Measurements from ENCODE around the gene MELK.
"Not testable (repeated sequence)": the region's sequence is repeated elsewhere in the genome, so short reads cannot be mapped to it uniquely, and the experiment has no call there.

MELK gene

DNA sequence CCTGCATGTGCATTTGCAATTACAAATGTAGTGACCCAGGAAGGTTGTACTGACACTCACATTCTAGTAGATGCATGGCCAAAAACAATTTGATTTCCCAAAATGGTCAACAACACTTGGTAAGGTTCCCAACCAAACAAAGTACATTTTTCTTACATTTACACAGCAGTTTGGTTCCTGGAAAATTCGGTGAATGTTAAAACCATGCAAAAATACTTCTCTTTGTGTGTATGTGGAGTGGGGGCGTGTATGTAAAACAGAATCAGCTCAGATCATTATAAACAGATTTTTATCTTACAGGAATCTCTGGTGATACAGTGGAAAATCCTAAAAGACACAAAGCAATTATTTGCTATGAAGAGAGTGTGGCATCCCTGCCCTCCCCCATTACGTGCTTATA is 25.1 kb upstream of the MELK start:
- Histone ChIP-seq H3K9me2 (replicated peaks; ENCODE audit: control insufficient read depth, low read length) (no peaks in the 10 kb centered on the region), H3K4me3 (ENCODE audit: low read length) (no peak overlapping the region), H3K4me2 (ENCODE audit: low read length) (no peak overlapping the region), H3K27me3 (ENCODE audit: control insufficient read depth, low read length) (peaks cover 12% of the 10 kb centered on the region), H3K4me1 (ENCODE audit: control insufficient read depth, low read length) (no peaks in the 10 kb centered on the region), H3K9me3 (ENCODE audit: control insufficient read depth, insufficient read depth, low read length) (no peaks in the 10 kb centered on the region), H3K36me3 (ENCODE audit: control insufficient read depth, low read length) (no peaks in the 10 kb centered on the region), H4K20me1 (ENCODE audit: control insufficient read depth, insufficient read depth, low read depth, low read length) (no peaks in the 10 kb centered on the region), H3K79me2 (ENCODE audit: control insufficient read depth, low read length) (no peaks in the 10 kb centered on the region), H3F3A (ENCODE audit: control insufficient read depth, insufficient read depth) (no peaks in the 10 kb centered on the region), H3K27ac (ENCODE audit: low read depth, low read length) (no peak overlapping the region)
- no peak for TF ChIP-seq EZH2phosphoT487 (IDR thresholded peaks at IDR 0.05; ENCODE audit: borderline replicate concordance, low read length)
- TF ChIP-seq, protein P1, sequence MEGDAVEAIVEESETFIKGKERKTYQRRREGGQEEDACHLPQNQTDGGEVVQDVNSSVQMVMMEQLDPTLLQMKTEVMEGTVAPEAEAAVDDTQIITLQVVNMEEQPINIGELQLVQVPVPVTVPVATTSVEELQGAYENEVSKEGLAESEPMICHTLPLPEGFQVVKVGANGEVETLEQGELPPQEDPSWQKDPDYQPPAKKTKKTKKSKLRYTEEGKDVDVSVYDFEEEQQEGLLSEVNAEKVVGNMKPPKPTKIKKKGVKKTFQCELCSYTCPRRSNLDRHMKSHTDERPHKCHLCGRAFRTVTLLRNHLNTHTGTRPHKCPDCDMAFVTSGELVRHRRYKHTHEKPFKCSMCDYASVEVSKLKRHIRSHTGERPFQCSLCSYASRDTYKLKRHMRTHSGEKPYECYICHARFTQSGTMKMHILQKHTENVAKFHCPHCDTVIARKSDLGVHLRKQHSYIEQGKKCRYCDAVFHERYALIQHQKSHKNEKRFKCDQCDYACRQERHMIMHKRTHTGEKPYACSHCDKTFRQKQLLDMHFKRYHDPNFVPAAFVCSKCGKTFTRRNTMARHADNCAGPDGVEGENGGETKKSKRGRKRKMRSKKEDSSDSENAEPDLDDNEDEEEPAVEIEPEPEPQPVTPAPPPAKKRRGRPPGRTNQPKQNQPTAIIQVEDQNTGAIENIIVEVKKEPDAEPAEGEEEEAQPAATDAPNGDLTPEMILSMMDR (IDR thresholded peaks at IDR 0.05; ENCODE audit: low read depth, low read length, poor library complexity, severe bottlenecking): no peak

DNA sequence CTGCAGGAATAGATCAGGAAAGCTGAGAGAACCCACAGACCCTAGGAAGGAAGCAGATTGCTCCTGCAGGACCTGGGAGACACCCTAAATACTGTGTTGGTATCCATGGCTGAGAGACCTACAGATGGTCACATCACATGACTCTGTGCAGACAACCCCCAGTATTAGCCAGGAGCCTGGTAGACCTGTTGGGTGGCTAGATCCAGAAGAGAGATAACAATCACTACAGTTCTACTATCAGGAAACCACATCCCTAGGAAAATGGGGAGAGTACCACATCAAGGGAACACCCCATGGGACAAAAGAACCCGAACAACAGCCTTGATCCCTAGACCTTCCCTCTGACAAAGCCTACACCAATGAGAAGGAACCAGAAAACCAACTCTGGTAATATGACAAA is 24.2 kb upstream of the MELK start:
- H3K4me2 ChIP-seq (ENCODE audit: low read length): no peak overlapping the region
- H3K4me1 ChIP-seq (ENCODE audit: control insufficient read depth, low read length): no peaks in the 10 kb centered on the region
- no peaks in the 10 kb centered on the region for H3K79me2 ChIP-seq (ENCODE audit: control insufficient read depth, low read length)
- no peaks in the 10 kb centered on the region for H3K9me2 ChIP-seq (replicated peaks; ENCODE audit: control insufficient read depth, low read length)
- H3F3A ChIP-seq (ENCODE audit: control insufficient read depth, insufficient read depth): no peaks in the 10 kb centered on the region
- H3K36me3 ChIP-seq (ENCODE audit: control insufficient read depth, low read length): no peaks in the 10 kb centered on the region
- no peaks in the 10 kb centered on the region for H4K20me1 ChIP-seq (ENCODE audit: control insufficient read depth, insufficient read depth, low read depth, low read length)
- H3K9me3 ChIP-seq (ENCODE audit: control insufficient read depth, insufficient read depth, low read length): no peaks in the 10 kb centered on the region
- H3K4me3 ChIP-seq (ENCODE audit: low read length): no peak overlapping the region
- H3K27ac ChIP-seq (ENCODE audit: low read depth, low read length): no peak overlapping the region
- no peak for TF ChIP-seq EZH2phosphoT487 (IDR thresholded peaks at IDR 0.05; ENCODE audit: borderline replicate concordance, low read length)
- TF ChIP-seq, protein P1 (IDR thresholded peaks at IDR 0.05; ENCODE audit: low read depth, low read length, poor library complexity, severe bottlenecking): no peak
- peaks cover 12% of the 10 kb centered on the region for H3K27me3 ChIP-seq (ENCODE audit: control insufficient read depth, low read length)

DNA sequence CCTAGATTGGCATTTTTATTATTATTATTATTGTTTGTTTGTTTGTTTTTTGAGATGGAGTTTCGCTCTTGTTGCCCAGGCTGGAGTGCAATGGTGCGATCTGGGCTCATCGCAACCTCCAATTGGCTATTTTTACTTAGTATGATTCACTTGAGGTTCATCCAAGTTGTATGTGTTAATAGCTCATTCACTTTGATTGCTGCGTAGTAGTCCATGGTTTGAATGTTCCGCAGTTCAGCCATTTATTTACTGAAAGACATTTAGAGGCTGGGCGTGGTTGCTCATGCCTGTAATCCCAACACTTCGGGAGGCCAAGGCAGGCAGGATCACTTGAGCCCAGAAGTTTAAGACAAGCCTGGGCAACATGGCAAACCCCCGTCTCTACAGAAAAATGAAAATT is 22.6 kb upstream of the MELK start:
- H3F3A ChIP-seq (ENCODE audit: control insufficient read depth, insufficient read depth): no peaks in the 10 kb centered on the region
- no peaks in the 10 kb centered on the region for H3K9me2 ChIP-seq (replicated peaks; ENCODE audit: control insufficient read depth, low read length)
- peaks cover 12% of the 10 kb centered on the region for H3K27me3 ChIP-seq (ENCODE audit: control insufficient read depth, low read length)
- H3K9me3 ChIP-seq (ENCODE audit: control insufficient read depth, insufficient read depth, low read length): no peaks in the 10 kb centered on the region
- no peaks in the 10 kb centered on the region for H3K4me1 ChIP-seq (ENCODE audit: control insufficient read depth, low read length)
- H3K79me2 ChIP-seq (ENCODE audit: control insufficient read depth, low read length): no peaks in the 10 kb centered on the region
- H3K36me3 ChIP-seq (ENCODE audit: control insufficient read depth, low read length): no peaks in the 10 kb centered on the region
- H3K4me2 ChIP-seq (ENCODE audit: low read length): no peak overlapping the region
- H3K27ac ChIP-seq (ENCODE audit: low read depth, low read length): no peak overlapping the region
- TF ChIP-seq EZH2phosphoT487 (IDR thresholded peaks at IDR 0.05; ENCODE audit: borderline replicate concordance, low read length): no peak
- TF ChIP-seq, protein P1 (IDR thresholded peaks at IDR 0.05; ENCODE audit: low read depth, low read length, poor library complexity, severe bottlenecking): no peak
- H3K4me3 ChIP-seq (ENCODE audit: low read length): no peak overlapping the region
- no peaks in the 10 kb centered on the region for H4K20me1 ChIP-seq (ENCODE audit: control insufficient read depth, insufficient read depth, low read depth, low read length)

DNA sequence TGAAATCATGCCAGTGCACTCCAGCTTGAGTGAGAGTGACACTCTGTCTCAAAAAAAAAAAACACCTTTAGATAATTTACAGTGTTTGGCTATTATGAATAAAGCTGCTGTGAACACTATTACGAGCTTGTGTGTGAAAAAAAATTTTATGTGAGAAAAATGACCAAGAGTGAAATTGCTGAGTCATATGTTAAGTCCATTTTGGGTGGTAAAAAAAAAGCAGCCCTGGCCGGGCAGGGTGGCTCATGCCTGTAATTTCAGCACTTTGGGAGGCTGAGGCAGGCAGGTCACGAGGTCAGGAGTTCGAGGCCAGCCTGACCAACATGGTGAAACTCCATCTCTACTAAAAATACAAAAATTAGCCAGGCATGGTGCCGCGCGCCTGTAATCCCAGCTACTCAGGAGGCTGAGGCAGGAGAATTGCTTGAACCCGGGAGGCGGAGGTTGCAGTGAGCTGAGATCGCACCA is 22.0 kb upstream of the MELK start:
- peaks cover 12% of the 10 kb centered on the region for H3K27me3 ChIP-seq (ENCODE audit: control insufficient read depth, low read length)
- H3K4me2 ChIP-seq (ENCODE audit: low read length); H3K27ac ChIP-seq (ENCODE audit: low read depth, low read length); H4K20me1 ChIP-seq (ENCODE audit: control insufficient read depth, insufficient read depth, low read depth, low read length); H3K9me2 ChIP-seq (replicated peaks; ENCODE audit: control insufficient read depth, low read length); H3F3A ChIP-seq (ENCODE audit: control insufficient read depth, insufficient read depth); H3K4me1 ChIP-seq (ENCODE audit: control insufficient read depth, low read length); H3K9me3 ChIP-seq (ENCODE audit: control insufficient read depth, insufficient read depth, low read length); H3K79me2 ChIP-seq (ENCODE audit: control insufficient read depth, low read length); H3K36me3 ChIP-seq (ENCODE audit: control insufficient read depth, low read length); H3K4me3 ChIP-seq (ENCODE audit: low read length): not testable (repeated sequence)

Measured in DOHH2 (cell line).